CD4-positive, alpha-beta memory T cell (primary cell): Measurements from ENCODE around the gene CTNS. TPM values are rescaled to one million over a fixed set of nuclear protein-coding genes. Genes with fewer than 3 reads are reported as not detected.
"Not testable (repeated sequence)": the region's sequence is repeated elsewhere in the genome, so short reads cannot be mapped to it uniquely, and the experiment has no call there.

Source experiments
- CTCF ChIA-PET: fragments of 350-600 bp; sonication (Branson Sonifier 250); formaldehyde crosslinking; loops from one replicate; lab custom pipeline; 2021; ENCODE audit warnings: inconsistent platforms; ENCODE audit not compliant: partially characterized antibody; lab: Charles Lee
- POLR2A ChIA-PET: fragments of 350-600 bp; sonication (Branson Sonifier 250); formaldehyde crosslinking; loops from one replicate; lab custom pipeline; 2021; ENCODE audit not compliant: partially characterized antibody; lab: Charles Lee
- DNase-seq, 5 donors: peaks; one replicate each; pipeline versions ENCODE4 v3.0.0 to v3.0.0-alpha.2; 2020 to 2022; ENCODE audit warnings: mixed read lengths in 1 of 5
- H3K27ac ChIP-seq: one replicate; pipeline ENCODE4 v1.7.0; 2013; ENCODE audit warnings: low read depth, low read length
- H3K27me3 ChIP-seq: 2 replicates; pipeline ENCODE4 v1.7.0; 2013; ENCODE audit warnings: mild to moderate bottlenecking, low read length, moderate library complexity; ENCODE audit not compliant: insufficient read depth
- H3K36me3 ChIP-seq: 2 replicates; pipeline ENCODE4 v1.7.0; 2013; ENCODE audit warnings: mild to moderate bottlenecking, low read length, moderate library complexity; ENCODE audit not compliant: insufficient read depth
- H3K4me1 ChIP-seq: 2 replicates; pipeline ENCODE4 v1.7.0; 2013; ENCODE audit warnings: mild to moderate bottlenecking, low read length, moderate library complexity; ENCODE audit not compliant: insufficient read depth
- H3K4me3 ChIP-seq, 2 donors: one replicate each; pipeline ENCODE4 v1.7.0; 2013; ENCODE audit warnings: low read length in 2 of 2, mild to moderate bottlenecking in 1 of 2
- H3K9me3 ChIP-seq, 2 donors: one replicate each; pipeline ENCODE4 v1.7.0; 2013; ENCODE audit warnings: low read length in 2 of 2, control low read depth in 1 of 2; ENCODE audit not compliant: control insufficient read depth in 1 of 2
- H3K27ac Mint-ChIP-seq, 7 donors: one replicate each; pipeline ENCODE4 v1.8.0; 2020 to 2021; ENCODE audit warnings: mixed read lengths in 7 of 7, mild to moderate bottlenecking in 6 of 7, inconsistent platforms in 3 of 7, moderate library complexity in 3 of 7
- H3K27me3 Mint-ChIP-seq, 2 donors: one replicate each; pipeline ENCODE4 v1.8.0; 2020 to 2021; ENCODE audit warnings: mixed read lengths in 2 of 2
- H3K36me3 Mint-ChIP-seq, 2 donors: one replicate each; pipeline ENCODE4 v1.8.0; 2020 to 2021; ENCODE audit warnings: mixed read lengths in 2 of 2, inconsistent platforms in 1 of 2, mild to moderate bottlenecking in 1 of 2
- H3K4me1 Mint-ChIP-seq, 4 donors: one replicate each; pipeline ENCODE4 v1.8.0; 2020 to 2021; ENCODE audit warnings: mixed read lengths in 4 of 4, mild to moderate bottlenecking in 1 of 4
- H3K4me3 Mint-ChIP-seq, 8 donors: one replicate each; pipeline ENCODE4 v1.8.0; 2020 to 2021; ENCODE audit warnings: mixed read lengths in 8 of 8, mild to moderate bottlenecking in 7 of 8, moderate library complexity in 6 of 8, inconsistent platforms in 3 of 8
- H3K9me3 Mint-ChIP-seq, 8 donors: one replicate each; pipeline ENCODE4 v1.8.0; 2020 to 2021; ENCODE audit warnings: mixed read lengths in 8 of 8, mild to moderate bottlenecking in 5 of 8, inconsistent platforms in 3 of 8, moderate library complexity in 1 of 8
- intact Hi-C: fragments of 100-400 bp; cut with micrococcal nuclease; formaldehyde crosslinking; loops from one replicate; pipeline ENCODE4 v1.15.1; 2023
- polyA plus RNA-seq, 2 donors: library from polyadenylated mRNA; unstranded; fragments of 300-500 nt; fragmentation: Illumina TruSeq; gene quantifications; one replicate each; pipeline ENCODE4 v1.2.3, GENCODE V29; 2021
- total RNA-seq, 2 experiments: library from RNA; stranded (reverse); gene quantifications; one replicate each; pipeline ENCODE4 v1.2.3, GENCODE V29; 2021

The CTNS gene
- total and polyA plus RNA-seq, 4 experiments from 2014 or later: 7.7 to 12.0 (median 9.8) TPM

- H3K4me3 Mint-ChIP-seq, intact Hi-C loops, POLR2A ChIA-PET: not testable (repeated sequence)
These were observed 69.1 kb downstream of the CTNS start for GRCh38 chr17:3705718-3705984.

GRCh38 chr17:3708366-3708765, 71.8 kb downstream of the CTNS start:
- peak overlapping the region in 3 of 7 donors; percentile 16 to 63 (median 51) for H3K27ac Mint-ChIP-seq
- H3K27me3 ChIP-seq: no peaks in the 10 kb centered on the region
- ChIA-PET CTCF (interaction anchor here (0.7 to 1.5 kb wide), 2 partner anchors 10 to 12 kb away, joined by 3 read pairs; no protein-coding TSS in a partner anchor), POLR2A (no interaction called here)
- H3K4me1 ChIP-seq: peaks cover 28% of the 10 kb centered on the region
- no peaks in the 10 kb centered on the region for H3K9me3 Mint-ChIP-seq
- no peak overlapping the region for H3K4me3 Mint-ChIP-seq
- no peaks in the 10 kb centered on the region for H3K9me3 ChIP-seq
- H3K36me3 Mint-ChIP-seq: peaks cover 5 to 7% of the 10 kb centered on the region in 2 donors
- no peak for DNase-seq
- H3K4me1 Mint-ChIP-seq: peaks cover 29 to 35% (median 31%) of the 10 kb centered on the region in 4 donors
- no peaks in the 10 kb centered on the region for H3K27me3 Mint-ChIP-seq
- no peak overlapping the region for H3K27ac ChIP-seq
- H3K36me3 ChIP-seq: no peaks in the 10 kb centered on the region
- intact Hi-C loops: no loop called here
- H3K4me3 ChIP-seq: no peak overlapping the region

More at GRCh38 chr17:3705718-3705984, 69.1 kb downstream of the CTNS start:
- DNase-seq, H3K9me3 Mint-ChIP-seq, H3K36me3 Mint-ChIP-seq, CTCF ChIA-PET, H3K36me3 ChIP-seq, H3K27me3 Mint-ChIP-seq, H3K4me1 ChIP-seq, H3K27me3 ChIP-seq, H3K27ac ChIP-seq, H3K4me3 ChIP-seq, H3K9me3 ChIP-seq: not testable (repeated sequence)
- H3K27ac Mint-ChIP-seq: peak overlapping the region in 1 of 7 donors; percentile 52
- H3K4me1 Mint-ChIP-seq: peaks cover 10 to 14% (median 12%) of the 10 kb centered on the region in 4 donors

- H3K4me1 Mint-ChIP-seq: peaks cover 33 to 41% (median 37%) of the 10 kb centered on the region in 4 donors
- peak overlapping the region; percentile 86 to 92 (median 90) for H3K27ac Mint-ChIP-seq
- H3K27me3 Mint-ChIP-seq: no peaks in the 10 kb centered on the region
- H3K9me3 Mint-ChIP-seq: no peaks in the 10 kb centered on the region
- ChIA-PET CTCF (interaction anchor here (0.9 to 2.1 kb wide), 7 partner anchors 12 to 28 kb away, joined by 3 to 13 read pairs (median 4); partner anchors contain the start of gene HASPIN), POLR2A (interaction anchor here (0.7 to 3.8 kb wide), 15 partner anchors 9 to 1873 kb away, joined by 3 to 39 read pairs (median 4); partner anchors contain the start of genes ATP2A3, CTNS, HASPIN and NCBP3)
- Histone ChIP-seq H3K4me3 (peak overlapping the region in 1 of 2 donors; percentile 39), H3K36me3 (peaks cover 17% of the 10 kb centered on the region), H3K27ac (peak overlapping the region; percentile 33), H3K27me3 (no peaks in the 10 kb centered on the region), H3K9me3 (no peaks in the 10 kb centered on the region), H3K4me1 (peaks cover 30% of the 10 kb centered on the region)
- H3K36me3 Mint-ChIP-seq: peaks cover 15 to 17% of the 10 kb centered on the region in 2 donors
- peak overlapping the region; percentile 20 to 78 (median 75) for H3K4me3 Mint-ChIP-seq
- intact Hi-C loops: loop anchor here (1.0 to 5.0 kb wide), 4 partner anchors 12 to 74 kb away; partner anchors contain the start of genes CTNS, EMC6, HASPIN and P2RX5
- DNase-seq: peak; percentile 85 to 94 (median 86)
These were observed 74.4 kb downstream of the CTNS start for GRCh38 chr17:3710951-3711383.

Other genes with a start within 250 kb of the CTNS start
- not detected for gene OR1E1, start 238.3 kb upstream of the CTNS start, total RNA-seq
- gene OR1E1, start 238.3 kb upstream of the CTNS start, polyA plus RNA-seq: not detected
- not detected for gene OR3A3, start 225.4 kb upstream of the CTNS start, total RNA-seq
- not detected for gene OR3A3, start 225.4 kb upstream of the CTNS start, polyA plus RNA-seq
- not detected for gene OR1E2, start 202.9 kb upstream of the CTNS start, total RNA-seq
- gene OR1E2, start 202.9 kb upstream of the CTNS start, polyA plus RNA-seq: not detected
- not detected for gene SPATA22, start 164.9 kb upstream of the CTNS start, total RNA-seq
- gene SPATA22, start 164.9 kb upstream of the CTNS start, polyA plus RNA-seq: under 1 TPM in 1 of 2 donors, not detected in 1; 0.42 TPM
- gene ASPA, start 160.8 kb upstream of the CTNS start, total RNA-seq: not detected
- not detected for gene ASPA, start 160.8 kb upstream of the CTNS start, polyA plus RNA-seq
- gene TRPV3, start 78.9 kb upstream of the CTNS start, total RNA-seq: under 1 TPM; 0.06 to 0.14 TPM
- gene TRPV3, start 78.9 kb upstream of the CTNS start, polyA plus RNA-seq: not detected
- gene TRPV1, start 27.3 kb upstream of the CTNS start, total RNA-seq: 1 to 10 TPM; 8.1 to 8.8 TPM
- gene TRPV1, start 27.3 kb upstream of the CTNS start, polyA plus RNA-seq: under 1 TPM in 1 of 2 donors, not detected in 1; 0.46 TPM
- gene SHPK, start 510 bp upstream of the CTNS start, total RNA-seq: 10 to 100 TPM; 10.7 to 11.6 TPM
- gene SHPK, start 510 bp upstream of the CTNS start, polyA plus RNA-seq: 1 to 10 TPM; 5.8 to 6.0 TPM
- 10 to 100 TPM; 12.7 to 13.2 TPM for gene TAX1BP3, start 31.8 kb downstream of the CTNS start, total RNA-seq
- 10 to 100 TPM; 28.2 to 32.3 TPM for gene TAX1BP3, start 31.8 kb downstream of the CTNS start, polyA plus RNA-seq
- 10 to 100 TPM; 27.8 to 29.4 TPM for gene EMC6, start 32.1 kb downstream of the CTNS start, total RNA-seq
- 100 to 1,000 TPM in 1 of 2 donors, 10 to 100 TPM in 1; 75.7 to 104 TPM for gene EMC6, start 32.1 kb downstream of the CTNS start, polyA plus RNA-seq
- 10 to 100 TPM; 13.8 to 16.0 TPM for gene P2RX5, start 59.4 kb downstream of the CTNS start, total RNA-seq
- 10 to 100 TPM; 18.8 to 28.9 TPM for gene P2RX5, start 59.4 kb downstream of the CTNS start, polyA plus RNA-seq
- gene HASPIN, start 87.1 kb downstream of the CTNS start, total RNA-seq: under 1 TPM; 0.28 to 0.41 TPM
- under 1 TPM in 1 of 2 donors, not detected in 1; 0.29 TPM for gene HASPIN, start 87.1 kb downstream of the CTNS start, polyA plus RNA-seq
- gene ITGAE, start 164.4 kb downstream of the CTNS start, total RNA-seq: 10 to 100 TPM; 17.2 to 18.7 TPM
- 10 to 100 TPM; 36.6 to 43.6 TPM for gene ITGAE, start 164.4 kb downstream of the CTNS start, polyA plus RNA-seq
- gene NCBP3, start 209.5 kb downstream of the CTNS start, total RNA-seq: 10 to 100 TPM; 48.5 to 66.7 TPM
- gene NCBP3, start 209.5 kb downstream of the CTNS start, polyA plus RNA-seq: 10 to 100 TPM in 1 of 2 donors, 1 to 10 TPM in 1; 7.7 to 15.8 TPM